Suprapubic skin (tissue), 4 donors: Measurements from ENCODE around the gene RELN.

ENCODE experiments used
- EP300 ChIP-seq: sonication (generic); formaldehyde crosslinking; IDR thresholded peaks from one replicate; pipeline ENCODE4 v1.6.1; 2017; ENCODE audit warnings: antibody characterized with exemption
- POLR2A ChIP-seq, 2 donors: fragments of 450-650 bp; IDR thresholded peaks; one replicate each; pipeline ENCODE4 v1.6.1; 2017; ENCODE audit warnings: antibody characterized with exemption in 2 of 2, mild to moderate bottlenecking in 2 of 2, moderate library complexity in 2 of 2
- POLR2AphosphoS5 ChIP-seq, 3 donors: sonication (generic); formaldehyde crosslinking; IDR thresholded peaks; one replicate each; pipeline ENCODE4 v1.6.1; 2017; ENCODE audit warnings: antibody characterized with exemption in 3 of 3
- TF ChIP-seq, protein P1 (sequence below), 2 donors: fragments of 200-600 bp in 1 of 2; fragments of 450-650 bp in 1 of 2; sonication (generic) in 1 of 2; IDR thresholded peaks; one replicate each; pipeline ENCODE4 v1.5.1; 2016 to 2019; ENCODE audit warnings: antibody characterized with exemption in 2 of 2, mild to moderate bottlenecking in 1 of 2, moderate library complexity in 1 of 2

- TF ChIP-seq, protein P1, sequence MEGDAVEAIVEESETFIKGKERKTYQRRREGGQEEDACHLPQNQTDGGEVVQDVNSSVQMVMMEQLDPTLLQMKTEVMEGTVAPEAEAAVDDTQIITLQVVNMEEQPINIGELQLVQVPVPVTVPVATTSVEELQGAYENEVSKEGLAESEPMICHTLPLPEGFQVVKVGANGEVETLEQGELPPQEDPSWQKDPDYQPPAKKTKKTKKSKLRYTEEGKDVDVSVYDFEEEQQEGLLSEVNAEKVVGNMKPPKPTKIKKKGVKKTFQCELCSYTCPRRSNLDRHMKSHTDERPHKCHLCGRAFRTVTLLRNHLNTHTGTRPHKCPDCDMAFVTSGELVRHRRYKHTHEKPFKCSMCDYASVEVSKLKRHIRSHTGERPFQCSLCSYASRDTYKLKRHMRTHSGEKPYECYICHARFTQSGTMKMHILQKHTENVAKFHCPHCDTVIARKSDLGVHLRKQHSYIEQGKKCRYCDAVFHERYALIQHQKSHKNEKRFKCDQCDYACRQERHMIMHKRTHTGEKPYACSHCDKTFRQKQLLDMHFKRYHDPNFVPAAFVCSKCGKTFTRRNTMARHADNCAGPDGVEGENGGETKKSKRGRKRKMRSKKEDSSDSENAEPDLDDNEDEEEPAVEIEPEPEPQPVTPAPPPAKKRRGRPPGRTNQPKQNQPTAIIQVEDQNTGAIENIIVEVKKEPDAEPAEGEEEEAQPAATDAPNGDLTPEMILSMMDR (IDR thresholded peaks at IDR 0.05) = no peak
- TF ChIP-seq POLR2A (IDR thresholded peaks at IDR 0.05) (no peak), POLR2AphosphoS5 (IDR thresholded peaks at IDR 0.05) (no peak), EP300 (no peak)
Measured at GRCh38 chr7:103679151-103680132, 310.0 kb downstream of the RELN start.
